SK-N-SH (cell line): ENCODE data around the gene AHCYL1. TPM values are rescaled to one million over a fixed set of nuclear protein-coding genes. Genes with fewer than 3 reads are reported as not detected.

ENCODE experiments used
- CTCF ChIA-PET: fragments of 300-600, 350-600 bp; formaldehyde crosslinking; extraction: SDS; loops from one replicate; lab custom pipeline; 2021; lab: Yijun Ruan, JAX
- POLR2A ChIA-PET: fragments of 350-600 bp; sonication (Branson Sonifier 250); formaldehyde crosslinking; extraction: SDS; loops from one replicate; lab custom pipeline; 2020; ENCODE audit warnings: antibody characterized with exemption, inconsistent platforms; lab: Yijun Ruan, JAX
- DNase-seq: peaks from one replicate; pipeline ENCODE4 v3.0.0; 2012
- H2AFZ ChIP-seq: fragments of 200-600 bp; sonication (generic); 2 replicates; pipeline ENCODE4 v1.8.1; 2016; ENCODE audit warnings: antibody characterized with exemption, mild to moderate bottlenecking, low read depth
- H3F3A ChIP-seq: fragments of 200-600 bp; sonication (generic); replicated peaks from 2 replicates; pipeline ENCODE3; 2016; ENCODE audit warnings: antibody characterized with exemption, mild to moderate bottlenecking; ENCODE audit not compliant: insufficient read depth
- H3K27ac ChIP-seq, 2 experiments: fragments of 200-500 bp in 1 of 2; fragments of 200-600 bp in 1 of 2; sonication (Bioruptor generic) in 1 of 2; sonication (generic), shearing (Covaris generic) in 1 of 2; 2 replicates each; pipeline versions ENCODE4 v1.5.1 to v1.6.1; 2014 to 2016; ENCODE audit warnings: low read depth in 2 of 2, inconsistent platforms in 1 of 2, low read length in 1 of 2, mild to moderate bottlenecking in 1 of 2, mixed read lengths in 1 of 2
- H3K27me3 ChIP-seq: fragments of 200-600 bp; sonication (generic), shearing (Covaris generic); 2 replicates; pipeline ENCODE4 v1.6.1; 2016; ENCODE audit warnings: mixed run types; ENCODE audit not compliant: insufficient read depth
- H3K36me3 ChIP-seq, 2 experiments: fragments of 200-500 bp in 1 of 2; fragments of 200-600 bp in 1 of 2; sonication (Bioruptor generic) in 1 of 2; sonication (generic) in 1 of 2; replicated peaks in 1 of 2; 2 replicates each; pipeline versions ENCODE3 to v1.5.1; 2014 to 2016; ENCODE audit warnings: low read length in 1 of 2, mild to moderate bottlenecking in 1 of 2; ENCODE audit not compliant: insufficient read depth in 2 of 2, control insufficient read depth in 1 of 2
- H3K4me1 ChIP-seq, 2 experiments: fragments of 200-500 bp in 1 of 2; fragments of 200-600 bp in 1 of 2; sonication (Bioruptor generic) in 1 of 2; sonication (generic), shearing (Covaris generic) in 1 of 2; 2 replicates each; pipeline versions ENCODE4 v1.5.1 to v1.6.1; 2014 to 2016; ENCODE audit warnings: low read depth in 1 of 2, low read length in 1 of 2, mixed run types in 1 of 2; ENCODE audit not compliant: insufficient read depth in 2 of 2, control insufficient read depth in 1 of 2
- H3K4me2 ChIP-seq: fragments of 200-600 bp; sonication (generic), shearing (Covaris generic); 2 replicates; pipeline ENCODE4 v1.6.1; 2017; ENCODE audit warnings: mixed run types
- H3K4me3 ChIP-seq, 2 experiments: fragments of 200-500 bp in 1 of 2; fragments of 200-600 bp in 1 of 2; sonication (Bioruptor generic) in 1 of 2; sonication (generic), shearing (Covaris generic) in 1 of 2; 2 replicates each; pipeline versions ENCODE4 v1.5.1 to v1.8.1; 2014 to 2016; ENCODE audit warnings: low read depth in 2 of 2, inconsistent platforms in 1 of 2, low read length in 1 of 2, mild to moderate bottlenecking in 1 of 2, mixed read lengths in 1 of 2, moderate library complexity in 1 of 2
- H3K79me2 ChIP-seq: fragments of 200-600 bp; sonication (generic); 2 replicates; pipeline ENCODE4 v1.8.1; 2017; ENCODE audit warnings: mild to moderate bottlenecking; ENCODE audit not compliant: insufficient read depth
- H3K9ac ChIP-seq: fragments of 200-600 bp; sonication (generic); 2 replicates; pipeline ENCODE4 v1.6.1; 2017; ENCODE audit warnings: mixed run types
- H3K9me2 ChIP-seq: fragments of 200-600 bp; sonication (generic); 2 replicates; pipeline ENCODE4 v1.6.1; 2017; ENCODE audit warnings: mixed run types
- H3K9me3 ChIP-seq: fragments of 200-600 bp; sonication (generic); 2 replicates; pipeline ENCODE4 v1.6.1; 2017; ENCODE audit warnings: mixed run types, mild to moderate bottlenecking, moderate library complexity
- H4K20me1 ChIP-seq: fragments of 200-600 bp; sonication (generic); 2 replicates; pipeline ENCODE4 v1.6.1; 2017; ENCODE audit warnings: mild to moderate bottlenecking, mixed run types; ENCODE audit not compliant: insufficient read depth
- CHD2 ChIP-seq: fragments of 150-350 bp; IDR thresholded peaks from 2 replicates; pipeline ENCODE4 v1.6.1; 2018; ENCODE audit warnings: low read length; ENCODE audit not compliant: partially characterized antibody
- EP300 ChIP-seq, 2 experiments: IDR thresholded peaks; 2 replicates each; pipeline versions ENCODE4 v1.4.0 to v1.6.1; 2012; ENCODE audit warnings: borderline replicate concordance in 1 of 2, low read depth in 1 of 2, low read length in 1 of 2
- EZH2phosphoT487 ChIP-seq: fragments of 200-600 bp; sonication (generic); IDR thresholded peaks from 2 replicates; pipeline ENCODE4 v1.6.1; 2017; ENCODE audit warnings: low read depth, mixed run types, mild to moderate bottlenecking, antibody characterized with exemption, moderate library complexity, borderline replicate concordance
- FOSL2 ChIP-seq: IDR thresholded peaks from 2 replicates; pipeline ENCODE4 v1.4.0; 2012; ENCODE audit warnings: low read depth, mild to moderate bottlenecking, moderate library complexity, borderline replicate concordance
- FOXJ3 ChIP-seq: sonication (generic); formaldehyde crosslinking; IDR thresholded peaks from 2 replicates; pipeline ENCODE4 v1.5.1; 2020; ENCODE audit warnings: mild to moderate bottlenecking, missing genetic modification reagents
- FOXM1 ChIP-seq: IDR thresholded peaks from 2 replicates; pipeline ENCODE4 v1.4.0; 2012; ENCODE audit warnings: low read depth, mild to moderate bottlenecking
- GABPA ChIP-seq: IDR thresholded peaks from 2 replicates; pipeline ENCODE4 v1.4.0; 2012; ENCODE audit warnings: low read depth, mild to moderate bottlenecking
- JUND ChIP-seq: IDR thresholded peaks from 2 replicates; pipeline ENCODE4 v1.4.0; 2012
- MXI1 ChIP-seq: IDR thresholded peaks from 2 replicates; pipeline ENCODE4 v1.6.1; 2012; ENCODE audit warnings: mild to moderate bottlenecking, low read depth, low read length, improper control_type of control experiment
- NFIC ChIP-seq: IDR thresholded peaks from 2 replicates; pipeline ENCODE4 v1.4.0; 2012; ENCODE audit warnings: borderline replicate concordance
- PBX3 ChIP-seq: IDR thresholded peaks from 2 replicates; pipeline ENCODE4; 2012
- RCOR1 ChIP-seq: fragments of 150-350 bp; IDR thresholded peaks from 2 replicates; pipeline ENCODE4 v1.6.1; 2017; ENCODE audit warnings: antibody characterized with exemption, low read length
- RXRA ChIP-seq: IDR thresholded peaks from 2 replicates; pipeline ENCODE4 v1.4.0; 2012; ENCODE audit warnings: low read depth, mild to moderate bottlenecking, borderline replicate concordance
- SIN3A ChIP-seq: IDR thresholded peaks from 2 replicates; pipeline ENCODE4 v1.6.1; 2012; ENCODE audit warnings: low read depth, mild to moderate bottlenecking, low read length, moderate library complexity, borderline replicate concordance
- SMC3 ChIP-seq: IDR thresholded peaks from 2 replicates; pipeline ENCODE4 v1.6.1; 2012; ENCODE audit warnings: low read depth, low read length, improper control_type of control experiment
- TAF1 ChIP-seq: IDR thresholded peaks from 2 replicates; pipeline ENCODE4 v1.6.1; 2012; ENCODE audit warnings: low read depth, mild to moderate bottlenecking, low read length, moderate library complexity, borderline replicate concordance
- TCF12 ChIP-seq: IDR thresholded peaks from 2 replicates; pipeline ENCODE4 v1.4.0; 2012
- TEAD4 ChIP-seq: IDR thresholded peaks from 2 replicates; pipeline ENCODE4 v1.4.0; 2012; ENCODE audit warnings: mild to moderate bottlenecking, borderline replicate concordance; ENCODE audit not compliant: insufficient read depth
- USF2 ChIP-seq: fragments of 150-350 bp; IDR thresholded peaks from 2 replicates; pipeline ENCODE4 v1.6.1; 2017; ENCODE audit warnings: antibody characterized with exemption, low read length, low read depth, borderline replicate concordance
- ZBTB33 ChIP-seq: IDR thresholded peaks from 2 replicates; pipeline ENCODE4 v1.4.0; 2012; ENCODE audit warnings: low read depth, borderline replicate concordance
- WGBS: methylation state at CpG from one replicate; pipeline ENCODE4 v1.1.6; 2017; ENCODE audit warnings: low lambda C conversion rate; 5-methylcytosine and 5-hydroxymethylcytosine counted together
- polyA plus RNA-seq, 3 experiments: library from polyadenylated mRNA; depleted of rRNA; stranded (reverse); fragments of >200 nt; gene quantifications; 2 replicates each; pipeline ENCODE4 v1.2.3, GENCODE V29; 2012

The AHCYL1 gene
- polyA plus RNA-seq, 1 of the 3 experiments (the other 2 are of a cell fraction) = 39.7 TPM

- ChIA-PET CTCF (no interaction called here), POLR2A (no interaction called here)
- no peak overlapping the region for H3K4me3 ChIP-seq
- no peaks in the 10 kb centered on the region; a peak in 1 of 4 replicates for H3K4me1 ChIP-seq
- H3K27me3 ChIP-seq = no peaks in the 10 kb centered on the region
- H3K9ac ChIP-seq = no peak overlapping the region
- no peak overlapping the region for H3K27ac ChIP-seq
- no peaks in the 10 kb centered on the region for H4K20me1 ChIP-seq
- no peak for DNase-seq
- H3K4me2 ChIP-seq = no peak overlapping the region
- no peaks in the 10 kb centered on the region for H3K79me2 ChIP-seq
- peaks cover 6% of the 10 kb centered on the region for H3F3A ChIP-seq
- H2AFZ ChIP-seq = no peak overlapping the region
- no peaks in the 10 kb centered on the region for H3K9me2 ChIP-seq
- no peaks in the 10 kb centered on the region for H3K36me3 ChIP-seq
- 59% methylated on average over 2 of the region's 2 CpGs for WGBS
- no peak for TF ChIP-seq NFIC
- no peak for TF ChIP-seq EZH2phosphoT487
- peaks cover 9% of the 10 kb centered on the region for H3K9me3 ChIP-seq
Observed at GRCh38 chr1:109938556-109938955, 46.0 kb upstream of the AHCYL1 start.

GRCh38 chr1:109942434-109942833 is 42.1 kb upstream of the AHCYL1 start:
- POLR2A ChIA-PET = interaction anchor here (0.7 kb wide), 1 partner anchor 352 kb away, joined by 3 read pairs; no protein-coding TSS in a partner anchor
- Histone ChIP-seq H3K27ac (no peak overlapping the region), H3K4me3 (no peak overlapping the region), H2AFZ (no peak overlapping the region), H3K79me2 (no peaks in the 10 kb centered on the region), H3K9ac (no peak overlapping the region), H4K20me1 (no peaks in the 10 kb centered on the region), H3K27me3 (no peaks in the 10 kb centered on the region), H3K9me3 (peaks cover 7% of the 10 kb centered on the region), H3K36me3 (no peaks in the 10 kb centered on the region), H3K4me2 (no peak overlapping the region), H3K9me2 (no peaks in the 10 kb centered on the region), H3F3A (peaks cover 6% of the 10 kb centered on the region), H3K4me1 (no peaks in the 10 kb centered on the region)
- DNase-seq = no peak
- 61% methylated on average over 2 of the region's 2 CpGs for WGBS
- CTCF ChIA-PET = interaction anchor here (1.1 kb wide), 1 partner anchor 12 kb away, joined by 3 read pairs; no protein-coding TSS in a partner anchor
- TF ChIP-seq MXI1 = no peak
- TF ChIP-seq USF2 = no peak
- TF ChIP-seq GABPA = no peak
- no peak for TF ChIP-seq TCF12
- no peak for TF ChIP-seq TAF1
- no peak for TF ChIP-seq JUND
- TF ChIP-seq NFIC = no peak
- no peak for TF ChIP-seq CHD2
- no peak for TF ChIP-seq RCOR1
- no peak for TF ChIP-seq EZH2phosphoT487
- no peak for TF ChIP-seq RXRA
- TF ChIP-seq FOSL2 = no peak
- no peak for TF ChIP-seq EP300 (IDR thresholded peaks at IDR 0.05; ENCODE audit: borderline replicate concordance in 1 of 2, low read depth in 1 of 2, low read length in 1 of 2)
- no peak for TF ChIP-seq FOXJ3 (CRISPR knock-in tag)
- no peak for TF ChIP-seq ZBTB33
- no peak for TF ChIP-seq SIN3A
- no peak for TF ChIP-seq FOXM1
- no peak for TF ChIP-seq TEAD4
- TF ChIP-seq PBX3 = no peak
- TF ChIP-seq SMC3 = no peak
